IPS DF 6.9 (cell line): ENCODE data around the gene WNT2.
A peak's percentile ranks its signal among the peaks of the same experiment; 100 is the strongest.

Source experiments
- DNase-seq: peaks from one replicate; pipeline ENCODE4 v3.0.0-alpha.2; 2013; ENCODE audit warnings: low read depth, low spot score
- H3K27ac ChIP-seq: one replicate; pipeline ENCODE4 v1.5.1; 2013; ENCODE audit warnings: low read length, control low read depth
- H3K27me3 ChIP-seq: 2 replicates; pipeline ENCODE4 v1.6.1; 2013; ENCODE audit warnings: mild to moderate bottlenecking, low read length; ENCODE audit not compliant: control insufficient read depth, insufficient read depth
- H3K36me3 ChIP-seq: 2 replicates; pipeline ENCODE4 v1.6.1; 2013; ENCODE audit warnings: low read length; ENCODE audit not compliant: control insufficient read depth, insufficient read depth
- H3K4me1 ChIP-seq: 2 replicates; pipeline ENCODE4 v1.6.1; 2013; ENCODE audit warnings: low read length; ENCODE audit not compliant: control insufficient read depth, insufficient read depth
- H3K4me3 ChIP-seq: 2 replicates; pipeline ENCODE4 v1.5.1; 2013; ENCODE audit warnings: mild to moderate bottlenecking, low read length
- H3K9me3 ChIP-seq: 2 replicates; pipeline ENCODE4 v1.6.1; 2013; ENCODE audit warnings: low read length, inconsistent platforms; ENCODE audit not compliant: control insufficient read depth, insufficient read depth
- WGBS: extraction: QIAGEN DNeasy Blood & Tissue Kit; methylation state at CpG from one replicate; pipeline ENCODE4 v1.1.7; 2013; ENCODE audit warnings: mixed read lengths, missing lambda C conversion rate; ENCODE audit not compliant: insufficient read length, insufficient coverage; 5-methylcytosine and 5-hydroxymethylcytosine counted together

The WNT2 gene

DNA sequence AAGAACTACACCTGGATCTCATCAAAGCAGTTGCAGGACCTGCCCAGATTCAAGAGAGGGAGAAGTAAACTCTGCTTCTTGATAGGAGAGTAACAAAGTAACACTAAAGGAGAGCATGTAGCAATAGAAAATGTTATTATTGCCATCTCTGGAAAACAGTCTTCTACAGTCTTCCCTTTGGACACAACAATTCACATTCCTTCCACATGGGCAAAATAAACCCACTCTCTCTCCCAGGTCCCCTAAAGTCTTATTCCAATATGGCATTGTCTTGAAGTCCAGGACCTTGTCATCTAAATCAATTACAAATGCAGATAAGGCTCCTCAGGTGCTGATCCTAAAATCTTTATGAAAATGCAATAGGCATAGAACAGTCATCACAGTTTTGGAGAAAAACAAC lies 10.3 kb upstream of the WNT2 start:
- no peaks in the 10 kb centered on the region for H3K9me3 ChIP-seq
- no peaks in the 10 kb centered on the region for H3K27me3 ChIP-seq
- H3K4me3 ChIP-seq: no peak overlapping the region
- no peak overlapping the region for H3K27ac ChIP-seq
- no peaks in the 10 kb centered on the region for H3K4me1 ChIP-seq
- no peaks in the 10 kb centered on the region for H3K36me3 ChIP-seq
- DNase-seq: no peak

DNA sequence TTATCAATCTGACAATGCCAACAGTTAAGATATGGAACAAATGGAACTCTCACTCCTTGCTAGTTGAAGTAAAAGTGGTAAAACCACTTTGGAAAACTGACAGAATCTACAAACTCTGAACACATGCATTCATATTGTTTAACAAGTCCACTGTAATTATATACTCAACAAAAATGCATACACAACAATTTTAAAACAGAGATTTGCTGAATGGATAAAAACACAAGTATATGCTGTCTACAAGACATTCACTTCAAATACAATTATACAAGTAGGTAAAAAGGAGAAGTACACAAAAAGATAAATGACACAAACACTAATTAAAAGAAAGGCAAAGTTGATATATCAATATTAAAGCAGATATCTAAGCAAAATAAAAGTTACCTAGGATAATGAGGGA lies 9.2 kb upstream of the WNT2 start:
- H3K36me3 ChIP-seq: no peaks in the 10 kb centered on the region
- no peaks in the 10 kb centered on the region for H3K4me1 ChIP-seq
- no peaks in the 10 kb centered on the region for H3K9me3 ChIP-seq

DNA sequence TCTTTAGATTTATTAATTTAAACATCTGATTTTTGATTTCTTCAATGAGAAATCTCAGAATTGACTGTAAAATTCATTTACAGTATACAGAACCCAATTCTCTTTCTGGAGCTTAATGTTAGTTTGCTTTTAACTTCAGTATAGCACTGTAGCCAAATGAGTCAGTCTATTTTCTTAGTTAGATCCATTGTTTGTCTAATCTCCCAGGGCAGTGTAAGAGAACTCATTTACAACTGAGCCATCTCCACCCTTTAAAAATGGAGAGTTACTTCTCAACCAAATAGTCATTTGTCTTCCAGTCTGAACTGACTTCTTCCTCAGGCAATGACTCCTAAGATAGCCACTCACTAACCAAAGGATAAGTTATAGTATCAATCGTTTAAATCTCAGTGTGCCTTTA lies 3.0 kb upstream of the WNT2 start:
- no peak overlapping the region for H3K4me3 ChIP-seq
- no peaks in the 10 kb centered on the region for H3K36me3 ChIP-seq
- no peaks in the 10 kb centered on the region for H3K9me3 ChIP-seq
- no CpG with 5 or more reads among the region's 1 CpG for WGBS
- no peaks in the 10 kb centered on the region for H3K4me1 ChIP-seq
- DNase-seq: no peak
- peaks cover 50% of the 10 kb centered on the region for H3K27me3 ChIP-seq
- no peak overlapping the region for H3K27ac ChIP-seq

More for the DNA sequence above, 9.2 kb upstream of the WNT2 start:
- no peak overlapping the region for H3K4me3 ChIP-seq
- H3K27ac ChIP-seq: no peak overlapping the region
- no peak for DNase-seq
- H3K27me3 ChIP-seq: no peaks in the 10 kb centered on the region

DNA sequence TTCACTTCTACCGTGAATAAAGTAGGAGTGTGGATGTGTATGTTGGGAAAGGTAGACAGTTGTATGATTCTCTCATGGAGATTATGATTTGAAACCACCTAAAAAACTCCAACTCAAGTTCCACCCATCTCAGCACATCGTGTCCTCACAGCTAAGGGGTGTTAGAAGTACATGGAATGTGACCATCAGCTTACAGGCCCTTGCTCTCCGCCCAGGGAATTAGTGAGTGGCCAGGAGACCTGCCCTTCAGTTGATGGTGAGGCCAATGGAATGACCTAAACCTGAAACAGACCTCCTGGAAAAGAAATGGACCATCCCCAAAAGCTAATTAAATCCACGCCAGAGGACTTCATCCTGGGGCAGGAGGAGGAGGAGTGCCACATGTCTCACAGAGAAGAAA lies 2.1 kb upstream of the WNT2 start:
- DNase-seq: no peak
- Histone ChIP-seq H3K36me3 (no peaks in the 10 kb centered on the region), H3K27me3 (peaks cover 59% of the 10 kb centered on the region), H3K4me3 (no peak overlapping the region; the same call in 1 of the 2 replicates), H3K9me3 (no peaks in the 10 kb centered on the region), H3K4me1 (no peaks in the 10 kb centered on the region), H3K27ac (no peak overlapping the region)
- WGBS: no CpG with 5 or more reads among the region's 4 CpGs

DNA sequence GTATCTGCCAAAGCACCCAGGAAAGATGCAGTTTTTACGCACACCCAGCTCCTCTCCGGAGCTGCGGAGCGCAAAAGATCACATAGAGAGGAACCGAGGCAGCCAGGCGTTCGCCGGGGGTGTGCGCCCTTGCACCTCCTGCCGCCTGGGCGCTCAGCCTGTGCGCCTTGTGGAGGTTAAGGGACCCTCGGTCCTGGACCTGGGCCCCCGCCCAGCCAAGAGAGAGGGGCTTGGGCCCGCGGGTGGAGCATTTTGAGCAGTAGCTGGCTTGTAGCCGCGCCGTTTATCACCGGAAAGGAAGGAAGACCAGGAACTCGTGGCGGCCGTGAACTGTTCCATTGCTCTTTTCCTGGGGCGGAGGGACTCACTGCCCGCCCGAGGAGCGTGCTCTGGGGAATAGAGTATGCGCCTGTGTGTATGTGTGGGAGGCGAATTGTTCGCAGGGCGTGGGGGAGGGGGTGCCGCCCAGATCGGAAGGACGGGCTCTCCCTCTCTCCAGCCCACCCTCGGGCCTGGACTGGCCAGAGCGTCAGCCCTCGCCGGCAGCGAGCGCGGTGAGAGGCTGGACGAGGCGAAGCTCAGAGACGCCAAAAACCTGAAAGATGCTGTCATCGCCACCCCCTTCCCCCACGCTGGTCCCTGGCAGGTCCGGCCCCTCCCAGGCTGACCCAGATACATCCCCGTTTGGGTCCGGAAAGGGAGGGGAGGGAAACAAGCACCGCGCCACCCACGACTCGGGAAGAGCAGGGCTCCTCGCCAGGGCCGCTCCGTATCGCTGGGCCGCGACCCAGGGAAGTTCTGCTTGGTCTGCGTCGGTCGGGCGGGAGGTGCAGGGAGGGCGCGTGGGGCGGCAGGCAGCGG lies 1.2 kb upstream of the WNT2 start:
- no peaks in the 10 kb centered on the region for H3K9me3 ChIP-seq
- H3K4me3 ChIP-seq: peak overlapping the region; percentile 42; the same call in 1 of the 2 replicates
- no CpG with 5 or more reads among the region's 67 CpGs for WGBS
- DNase-seq: no peak
- peaks cover 62% of the 10 kb centered on the region for H3K27me3 ChIP-seq
- H3K36me3 ChIP-seq: no peaks in the 10 kb centered on the region
- no peak overlapping the region for H3K27ac ChIP-seq
- no peaks in the 10 kb centered on the region for H3K4me1 ChIP-seq

DNA sequence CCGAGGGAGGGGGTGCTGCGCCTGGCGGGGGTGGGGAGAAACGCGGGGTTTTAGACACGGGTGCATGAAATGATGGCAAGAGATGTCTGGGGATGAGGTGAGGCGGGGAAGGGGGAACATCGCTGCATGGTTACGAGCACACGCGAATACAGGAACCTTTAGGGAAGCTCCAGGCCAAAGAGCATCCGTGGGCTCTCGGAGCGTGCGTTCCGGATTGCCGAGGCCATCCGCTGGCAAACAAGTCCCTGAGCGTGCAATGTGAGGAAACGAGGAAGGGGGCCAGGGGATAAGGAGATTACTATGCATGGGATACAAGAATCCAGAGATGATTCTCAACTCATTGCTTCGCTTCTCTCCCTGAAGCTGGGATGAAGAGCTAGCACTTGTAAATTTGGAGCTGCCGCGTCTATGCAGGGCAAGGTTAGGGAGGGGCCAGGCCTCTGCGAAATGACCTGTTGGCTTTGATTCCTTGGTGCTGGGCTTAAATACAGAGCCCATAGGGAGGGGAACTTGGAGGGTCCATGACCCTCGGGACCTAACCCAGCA lies 520 bp upstream of the WNT2 start:
- no peaks in the 10 kb centered on the region for H3K9me3 ChIP-seq
- H3K36me3 ChIP-seq: no peaks in the 10 kb centered on the region
- WGBS: no CpG with 5 or more reads among the region's 25 CpGs
- H3K4me1 ChIP-seq: no peaks in the 10 kb centered on the region
- peak overlapping the region; percentile 42; the same call in 1 of the 2 replicates for H3K4me3 ChIP-seq
- no peak for DNase-seq
- no peak overlapping the region for H3K27ac ChIP-seq
- peaks cover 64% of the 10 kb centered on the region for H3K27me3 ChIP-seq

DNA sequence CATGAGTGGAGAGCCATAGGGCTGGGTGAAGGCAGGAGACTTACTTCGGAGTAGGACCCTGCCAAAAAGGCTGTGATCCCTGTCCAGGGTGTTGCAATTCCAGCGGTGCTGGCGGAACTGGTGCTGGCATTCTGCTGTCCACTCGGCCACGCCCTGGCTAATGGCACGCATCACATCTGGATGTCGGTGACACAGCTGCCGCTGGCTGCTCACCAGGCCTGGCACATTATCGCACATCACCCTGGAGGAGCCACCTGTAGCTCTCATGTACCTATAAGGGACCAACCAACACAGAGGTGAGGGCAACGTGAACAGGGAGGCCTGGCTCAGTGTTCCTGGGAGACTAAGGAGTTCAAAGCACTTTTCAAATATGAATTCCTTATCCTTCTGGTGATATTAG lies 2.3 kb downstream of the WNT2 start:
- Histone ChIP-seq H3K4me3 (no peak overlapping the region), H3K36me3 (no peaks in the 10 kb centered on the region), H3K4me1 (no peaks in the 10 kb centered on the region), H3K27me3 (peaks cover 60% of the 10 kb centered on the region), H3K27ac (no peak overlapping the region), H3K9me3 (no peaks in the 10 kb centered on the region)
- no CpG with 5 or more reads among the region's 10 CpGs for WGBS
- DNase-seq: no peak

DNA sequence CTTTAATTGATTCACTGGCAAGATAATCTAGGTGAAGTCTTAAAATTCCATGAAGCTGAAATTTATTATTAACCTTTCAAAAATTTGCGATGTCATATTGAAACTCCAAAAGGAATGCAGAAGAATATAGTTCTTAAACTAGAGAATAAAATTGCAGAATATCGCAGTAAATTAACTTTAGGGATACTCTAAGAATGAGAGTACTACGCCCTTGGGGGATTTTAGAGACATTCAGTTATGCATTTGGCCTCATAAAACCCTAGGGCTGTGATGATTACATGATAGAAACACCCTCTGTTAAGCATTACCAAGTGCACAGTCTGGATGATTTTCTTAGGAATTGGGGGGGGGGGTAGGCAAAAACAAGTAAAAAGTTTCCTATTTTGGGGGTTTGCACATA lies 3.7 kb downstream of the WNT2 start:
- Histone ChIP-seq H3K4me3 (no peak overlapping the region), H3K27me3 (peaks cover 46% of the 10 kb centered on the region), H3K4me1 (no peaks in the 10 kb centered on the region), H3K36me3 (no peaks in the 10 kb centered on the region), H3K27ac (no peak overlapping the region), H3K9me3 (no peaks in the 10 kb centered on the region)
- WGBS: no CpG with 5 or more reads among the region's 3 CpGs
- DNase-seq: no peak

DNA sequence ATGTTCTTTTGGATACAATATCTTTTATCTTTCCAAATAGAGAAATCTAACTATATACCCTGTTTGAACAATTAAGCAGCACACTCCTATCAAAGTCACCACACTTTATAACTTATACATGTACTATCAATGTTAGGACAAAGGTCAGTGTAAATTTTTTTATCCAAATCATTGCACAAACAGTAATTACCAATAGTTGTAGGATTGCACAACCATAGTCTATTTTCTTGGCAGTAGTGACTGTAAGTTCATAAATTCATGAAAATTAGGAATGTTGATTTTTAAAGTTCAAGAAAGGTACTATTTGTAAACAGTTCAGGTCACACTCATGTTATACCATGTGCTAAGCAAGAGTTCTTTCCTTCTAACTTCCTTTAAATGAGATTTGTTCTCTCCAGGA lies 9.3 kb downstream of the WNT2 start:
- peaks cover 3% of the 10 kb centered on the region; the same call in 1 of the 2 replicates for H3K27me3 ChIP-seq

DNA sequence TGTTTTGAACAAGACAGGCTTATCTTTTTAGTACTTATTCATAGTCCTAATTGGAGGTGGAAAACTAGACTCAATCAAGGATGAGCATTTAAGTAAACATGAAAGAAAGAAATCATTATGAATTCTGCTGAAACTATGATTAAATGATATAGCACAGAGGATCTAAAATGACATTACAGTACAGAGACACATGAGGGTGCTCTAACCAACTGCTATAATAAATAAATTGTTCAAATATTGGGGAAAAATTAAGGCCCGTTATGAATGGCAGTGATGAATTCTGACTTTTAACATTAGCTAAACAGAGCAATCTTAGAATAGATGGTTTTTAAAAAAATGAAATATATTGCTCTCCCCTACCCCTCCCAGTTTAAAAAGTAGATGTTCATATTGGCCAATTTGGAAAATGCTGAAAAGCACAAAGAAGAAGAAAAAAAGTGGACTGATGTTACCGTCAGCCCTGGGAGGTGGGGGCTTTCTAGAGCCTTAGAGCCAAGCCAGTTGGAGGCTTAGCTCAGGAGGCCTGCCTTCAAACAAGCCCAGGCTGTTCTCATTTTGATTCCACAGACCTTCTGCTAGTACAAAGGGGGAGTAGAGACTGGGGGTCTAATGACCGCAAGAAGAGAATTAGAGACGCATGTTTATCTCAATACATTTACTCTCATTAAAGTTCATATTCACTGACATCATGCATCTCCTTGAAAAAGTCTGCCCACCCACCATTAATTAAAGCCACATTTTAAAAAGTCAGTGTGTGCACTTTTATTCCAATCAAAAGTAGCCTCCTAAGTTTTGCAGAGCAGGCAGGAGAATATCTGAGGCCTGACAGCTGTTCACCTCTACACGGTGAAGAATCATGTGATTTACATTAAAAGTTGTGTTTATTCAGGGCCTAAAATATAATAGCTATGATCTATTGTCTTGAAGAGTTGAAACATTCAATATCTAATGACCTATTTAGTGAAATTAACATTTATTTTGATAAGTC lies 10.0 kb downstream of the WNT2 start:
- H3K27ac ChIP-seq: no peak overlapping the region
- H3K36me3 ChIP-seq: no peaks in the 10 kb centered on the region
- H3K4me1 ChIP-seq: no peaks in the 10 kb centered on the region
- no peaks in the 10 kb centered on the region for H3K9me3 ChIP-seq
- WGBS: no CpG with 5 or more reads among the region's 5 CpGs
- no peaks in the 10 kb centered on the region for H3K27me3 ChIP-seq
- no peak overlapping the region for H3K4me3 ChIP-seq
- DNase-seq: no peak

More for the DNA sequence above, 9.3 kb downstream of the WNT2 start:
- Histone ChIP-seq H3K27ac (no peak overlapping the region), H3K4me1 (no peaks in the 10 kb centered on the region), H3K36me3 (no peaks in the 10 kb centered on the region), H3K9me3 (no peaks in the 10 kb centered on the region), H3K4me3 (no peak overlapping the region)
- no peak for DNase-seq
